ENCODE results near the gene HPCAL1. TPM values are rescaled to one million over a fixed set of nuclear protein-coding genes. Genes with fewer than 3 reads are reported as not detected.

HPCAL1 gene
- total and polyA plus RNA-seq, 2 of the 4 experiments (the other 2 are of a cell fraction): 8.2 to 33.7 TPM

- Histone ChIP-seq H3K27ac (ENCODE audit: insufficient read depth, low read length) (no peak overlapping the region), H2BK5ac (ENCODE audit: low read depth, low read length, poor library complexity, severe bottlenecking) (no peak overlapping the region), H3K9me3 (ENCODE audit: control insufficient read depth, insufficient read depth, low read length) (no peaks in the 10 kb centered on the region), H4K20me1 (ENCODE audit: insufficient read depth, low read length) (no peaks in the 10 kb centered on the region), H3K4ac (ENCODE audit: low read depth, low read length) (no peak overlapping the region), H3K14ac (replicated peaks; ENCODE audit: low read depth, low read length) (no peak overlapping the region), H3K56ac (ENCODE audit: extremely low read depth, insufficient read depth, low read length) (no peak overlapping the region), H3K9ac (ENCODE audit: low read depth, low read length) (no peak overlapping the region), H2AK5ac (ENCODE audit: low read depth, low read length) (no peak overlapping the region), H3K9me1 (ENCODE audit: insufficient read depth, low read length) (peaks cover 5% of the 10 kb centered on the region), H3K4me1 (ENCODE audit: control insufficient read depth, insufficient read depth, low read length) (peaks cover 4% of the 10 kb centered on the region; the same call in 1 of the 2 replicates), H3K4me2 (ENCODE audit: low read depth, low read length) (no peak overlapping the region), H4K91ac (ENCODE audit: insufficient read depth, low read depth, low read length) (no peak overlapping the region), H3K27me3 (ENCODE audit: control insufficient read depth, insufficient read depth, low read length) (no peaks in the 10 kb centered on the region), H3K4me3 (ENCODE audit: insufficient read depth, low read depth, low read length) (no peak overlapping the region), H2AFZ (replicated peaks; ENCODE audit: low read length, poor library complexity) (no peak overlapping the region), H4K8ac (ENCODE audit: low read depth in 2 of 2, low read length in 2 of 2) (no peak overlapping the region), H3K23ac (ENCODE audit: low read depth, low read length) (no peak overlapping the region), H2BK15ac (ENCODE audit: low read depth, low read length) (no peak overlapping the region), H4K5ac (ENCODE audit: low read depth, low read length) (no peak overlapping the region), H3K36me3 (ENCODE audit: control insufficient read depth, insufficient read depth, low read length) (peaks cover 2% of the 10 kb centered on the region; the same call in 1 of the 2 replicates), H3K79me1 (ENCODE audit: low read depth in 1 of 2, low read length in 2 of 2) (no peaks in the 10 kb centered on the region; a peak in 1 of 4 replicates), H2BK120ac (ENCODE audit: low read depth, low read length) (no peak overlapping the region), H2AK9ac (replicated peaks; ENCODE audit: low read depth, low read length, poor library complexity) (no peak overlapping the region), H2BK20ac (ENCODE audit: low read depth, low read length) (no peak overlapping the region), H3K18ac (ENCODE audit: low read depth, low read length) (no peak overlapping the region)
- POLR2A ChIA-PET (ENCODE audit: unreplicated experiment): no interaction called here
- TF ChIP-seq MXI1 (IDR thresholded peaks at IDR 0.05; ENCODE audit: borderline replicate concordance, low read depth, low read length): no peak
- TF ChIP-seq CTCF (conservative IDR thresholded peaks at IDR 0.05; ENCODE audit: low read depth, low read length): no peak
- TF ChIP-seq, protein P1, sequence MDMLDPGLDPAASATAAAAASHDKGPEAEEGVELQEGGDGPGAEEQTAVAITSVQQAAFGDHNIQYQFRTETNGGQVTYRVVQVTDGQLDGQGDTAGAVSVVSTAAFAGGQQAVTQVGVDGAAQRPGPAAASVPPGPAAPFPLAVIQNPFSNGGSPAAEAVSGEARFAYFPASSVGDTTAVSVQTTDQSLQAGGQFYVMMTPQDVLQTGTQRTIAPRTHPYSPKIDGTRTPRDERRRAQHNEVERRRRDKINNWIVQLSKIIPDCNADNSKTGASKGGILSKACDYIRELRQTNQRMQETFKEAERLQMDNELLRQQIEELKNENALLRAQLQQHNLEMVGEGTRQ (IDR thresholded peaks at IDR 0.05; ENCODE audit: low read depth, low read length): no peak
- no peak for TF ChIP-seq FOS (IDR thresholded peaks at IDR 0.05; ENCODE audit: low read depth, low read length)
- no peak for TF ChIP-seq POLR2A (IDR thresholded peaks at IDR 0.05; ENCODE audit: low read depth, low read length)
- TF ChIP-seq RCOR1 (IDR thresholded peaks at IDR 0.05; ENCODE audit: insufficient replicate concordance, low read length): no peak
- TF ChIP-seq CHD1 (IDR thresholded peaks at IDR 0.05; ENCODE audit: low read depth, low read length): no peak
- TF ChIP-seq SMC3 (IDR thresholded peaks at IDR 0.05; ENCODE audit: low read depth, low read length): no peak
- TF ChIP-seq NFE2L2 (IDR thresholded peaks at IDR 0.05; ENCODE audit: low read depth, low read length): no peak
- no peak for TF ChIP-seq BHLHE40 (IDR thresholded peaks at IDR 0.05; ENCODE audit: low read depth, low read length)
- TF ChIP-seq MAFK (IDR thresholded peaks at IDR 0.05; ENCODE audit: low read depth, low read length): no peak
- no peak for TF ChIP-seq MAZ (IDR thresholded peaks at IDR 0.05; ENCODE audit: borderline replicate concordance, low read depth, low read length)
- no peak for TF ChIP-seq RAD21 (IDR thresholded peaks at IDR 0.05; ENCODE audit: low read length)
- no peak for TF ChIP-seq RFX5 (IDR thresholded peaks at IDR 0.05; ENCODE audit: low read depth, low read length)
- intact Hi-C loops (cut with micrococcal nuclease): no loop called here
- no peak for ATAC-seq (ENCODE audit: low read depth)
- in situ Hi-C loops (cut with MboI; ENCODE audit: low sequenced_read_pairs): loop anchor here (5.0 kb wide), 1 partner anchor 354 kb away; no protein-coding TSS in a partner anchor
- dilution Hi-C loops (cut with HindIII; ENCODE audit: low sequenced_read_pairs, unreplicated experiment): no loop called here
- BruUV-seq (replicated peaks): no TSS peak
- 82% methylated on average over 6 of the region's 16 CpGs; no CpG with 5 or more reads in 1 of the 2 experiments for WGBS, 2 experiments (ENCODE audit: extremely low coverage in 2 of 2, insufficient read length in 1 of 2)
- DNase-seq: no peak
- CTCF ChIA-PET: interaction anchor here (1.0 kb wide), 1 partner anchor 23 kb away, joined by 3 read pairs; no protein-coding TSS in a partner anchor
Observed at GRCh38 chr2:10431797-10432196, 129.1 kb downstream of the HPCAL1 start.
